Activated T-helper 1 cell treated with anti-CD3 and anti-CD28 coated beads, Interleukin-12 subunit alpha, Interleukin-12 subunit beta, Interleukin-2, Interleukin-4 antibody, amounts not matched to agents 30 ng/mL and 10 ng/mL and 1 ng/mL, durations not matched to agents 14 hours and 24 hours and 36 hours (primary cell): ENCODE data around the gene FBXL16. TPM values are rescaled to one million over a fixed set of nuclear protein-coding genes. Genes with fewer than 3 reads are reported as not detected.

ENCODE experiments used
- DNase-seq: peaks from one replicate; pipeline ENCODE4 v3.0.0; 2021; ENCODE audit warnings: low spot score
- H3K27ac Mint-ChIP-seq: one replicate; pipeline ENCODE4 v1.8.0; 2021; ENCODE audit warnings: mild to moderate bottlenecking, mixed read lengths
- H3K27me3 Mint-ChIP-seq: one replicate; pipeline ENCODE4 v1.8.0; 2022; ENCODE audit warnings: mild to moderate bottlenecking, moderate library complexity, mixed read lengths; ENCODE audit not compliant: insufficient read depth
- H3K36me3 Mint-ChIP-seq: one replicate; pipeline ENCODE4 v1.8.0; 2021; ENCODE audit warnings: low read depth, mixed read lengths
- H3K4me1 Mint-ChIP-seq: one replicate; pipeline ENCODE4 v1.8.0; 2021; ENCODE audit warnings: low read depth, mixed read lengths
- H3K4me3 Mint-ChIP-seq: one replicate; pipeline ENCODE4 v1.8.0; 2021; ENCODE audit warnings: mild to moderate bottlenecking, moderate library complexity, mixed read lengths
- H3K9me3 Mint-ChIP-seq: one replicate; pipeline ENCODE4 v1.8.0; 2021; ENCODE audit warnings: mixed read lengths
- intact Hi-C: fragments of 100-400 bp; cut with micrococcal nuclease; formaldehyde crosslinking; loops from one replicate; pipeline ENCODE4 v1.15.1; 2024
- total RNA-seq: library from RNA; stranded (reverse); gene quantifications from 2 replicates; pipeline ENCODE4 v1.2.3, GENCODE V29; 2022

Gene FBXL16
- total RNA-seq, 1 donor from 2014 or later: 7.6 TPM

- intact Hi-C loops: no loop called here
- Mint-ChIP-seq H3K9me3 (no peaks in the 10 kb centered on the region), H3K27ac (no peak overlapping the region), H3K36me3 (peaks cover 13% of the 10 kb centered on the region), H3K4me3 (no peak overlapping the region), H3K4me1 (peaks cover 15% of the 10 kb centered on the region), H3K27me3 (no peaks in the 10 kb centered on the region)
- no peak for DNase-seq
These were observed 27.3 kb upstream of the FBXL16 start for GRCh38 chr16:732936-733335.

GRCh38 chr16:732332-732731 is 26.7 kb upstream of the FBXL16 start:
- Mint-ChIP-seq H3K4me3 (no peak overlapping the region), H3K27me3 (no peaks in the 10 kb centered on the region), H3K27ac (no peak overlapping the region), H3K9me3 (no peaks in the 10 kb centered on the region), H3K4me1 (peaks cover 13% of the 10 kb centered on the region), H3K36me3 (peaks cover 11% of the 10 kb centered on the region)
- DNase-seq: no peak
- intact Hi-C loops: no loop called here

GRCh38 chr16:730666-731509 is 25.3 kb upstream of the FBXL16 start:
- Mint-ChIP-seq H3K4me3 (no peak overlapping the region), H3K27ac (no peak overlapping the region), H3K9me3 (no peaks in the 10 kb centered on the region), H3K36me3 (peaks cover 6% of the 10 kb centered on the region), H3K4me1 (peaks cover 7% of the 10 kb centered on the region), H3K27me3 (no peaks in the 10 kb centered on the region)
- DNase-seq: no peak
- intact Hi-C loops: no loop called here

- H3K4me1 Mint-ChIP-seq: no peaks in the 10 kb centered on the region
- DNase-seq: no peak
- intact Hi-C loops: no loop called here
- H3K27ac Mint-ChIP-seq: no peak overlapping the region
- no peaks in the 10 kb centered on the region for H3K9me3 Mint-ChIP-seq
- H3K4me3 Mint-ChIP-seq: peak overlapping the region; percentile 15
- H3K36me3 Mint-ChIP-seq: no peaks in the 10 kb centered on the region
- H3K27me3 Mint-ChIP-seq: peaks cover 2% of the 10 kb centered on the region
These were observed 24.4 kb upstream of the FBXL16 start for GRCh38 chr16:729768-730665.

GRCh38 chr16:728890-729744 is 23.5 kb upstream of the FBXL16 start:
- Mint-ChIP-seq H3K27me3 (peaks cover 3% of the 10 kb centered on the region), H3K4me3 (no peak overlapping the region), H3K27ac (no peak overlapping the region), H3K9me3 (no peaks in the 10 kb centered on the region), H3K36me3 (no peaks in the 10 kb centered on the region), H3K4me1 (no peaks in the 10 kb centered on the region)
- intact Hi-C loops: no loop called here
- DNase-seq: no peak

- peak overlapping the region; percentile 26 for H3K4me3 Mint-ChIP-seq
- intact Hi-C loops: no loop called here
These were observed 22.7 kb upstream of the FBXL16 start for GRCh38 chr16:728131-728889.

GRCh38 chr16:727291-727977 is 21.8 kb upstream of the FBXL16 start:
- DNase-seq: no peak
- H3K27ac Mint-ChIP-seq: no peak overlapping the region
- H3K27me3 Mint-ChIP-seq: peaks cover 3% of the 10 kb centered on the region
- no peaks in the 10 kb centered on the region for H3K4me1 Mint-ChIP-seq
- H3K9me3 Mint-ChIP-seq: no peaks in the 10 kb centered on the region
- H3K4me3 Mint-ChIP-seq: peak overlapping the region; percentile 49
- intact Hi-C loops: no loop called here
- H3K36me3 Mint-ChIP-seq: no peaks in the 10 kb centered on the region

More at GRCh38 chr16:728131-728889, 22.7 kb upstream of the FBXL16 start:
- Mint-ChIP-seq H3K9me3 (no peaks in the 10 kb centered on the region), H3K36me3 (no peaks in the 10 kb centered on the region), H3K27ac (no peak overlapping the region), H3K4me1 (no peaks in the 10 kb centered on the region), H3K27me3 (peaks cover 3% of the 10 kb centered on the region)
- DNase-seq: peak; percentile 57

- Mint-ChIP-seq H3K27ac (no peak within 1 kb of the TSS), H3K27me3 (peaks cover 3% of the 10 kb centered on the region), H3K36me3 (no peaks in the 10 kb centered on the region), H3K9me3 (no peaks in the 10 kb centered on the region), H3K4me3 (peak within 1 kb of the TSS; percentile 75), H3K4me1 (no peaks in the 10 kb centered on the region)
- DNase-seq: peak; percentile 38
- intact Hi-C loops: no loop called here
These were observed 21.1 kb upstream of the FBXL16 start, which contains the start of the genes CCDC78 and HAGHL for GRCh38 chr16:726438-727290. CCDC78 (minus strand) TSS chr16:726443; CDS start chr16:726367, 76 bp downstream. HAGHL (plus strand) TSS chr16:727106; CDS start chr16:727510, 404 bp downstream.

- no peak for DNase-seq
- H3K4me1 Mint-ChIP-seq: no peaks in the 10 kb centered on the region
- H3K9me3 Mint-ChIP-seq: no peaks in the 10 kb centered on the region
- H3K4me3 Mint-ChIP-seq: no peak overlapping the region
- H3K36me3 Mint-ChIP-seq: no peaks in the 10 kb centered on the region
- intact Hi-C loops: no loop called here
- no peak overlapping the region for H3K27ac Mint-ChIP-seq
- H3K27me3 Mint-ChIP-seq: peaks cover 3% of the 10 kb centered on the region
These were observed 20.5 kb upstream of the FBXL16 start for GRCh38 chr16:726188-726437.

GRCh38 chr16:725463-726187 is 20.0 kb upstream of the FBXL16 start:
- Mint-ChIP-seq H3K4me3 (no peak overlapping the region), H3K4me1 (no peaks in the 10 kb centered on the region), H3K27me3 (peaks cover 3% of the 10 kb centered on the region), H3K36me3 (no peaks in the 10 kb centered on the region), H3K9me3 (no peaks in the 10 kb centered on the region), H3K27ac (no peak overlapping the region)
- no peak for DNase-seq
- intact Hi-C loops: no loop called here

GRCh38 chr16:725041-725376 is 19.4 kb upstream of the FBXL16 start:
- H3K27ac Mint-ChIP-seq: no peak overlapping the region
- H3K36me3 Mint-ChIP-seq: no peaks in the 10 kb centered on the region
- H3K4me1 Mint-ChIP-seq: no peaks in the 10 kb centered on the region
- H3K9me3 Mint-ChIP-seq: no peaks in the 10 kb centered on the region
- no peak overlapping the region for H3K4me3 Mint-ChIP-seq
- peaks cover 3% of the 10 kb centered on the region for H3K27me3 Mint-ChIP-seq
- intact Hi-C loops: no loop called here
- no peak for DNase-seq
